GM21825 (cell line): Measurements from ENCODE around the gene UVRAG.

Source experiments
- ATAC-seq: cut with Tn5 transposase; IDR thresholded peaks from one replicate; pipeline ENCODE4 v1.9.1; 2021; ENCODE audit warnings: mild to moderate bottlenecking, moderate library complexity; ENCODE audit not compliant: unreplicated experiment

UVRAG gene

GRCh38 chr11:76158394-76159302 lies 343.6 kb downstream of the UVRAG start:
- ATAC-seq, result no peak

GRCh38 chr11:76159303-76159937 lies 344.4 kb downstream of the UVRAG start:
- ATAC-seq, result no peak

GRCh38 chr11:76159983-76160661 lies 345.1 kb downstream of the UVRAG start:
- ATAC-seq, result no peak

GRCh38 chr11:76160856-76161255 lies 345.8 kb downstream of the UVRAG start:
- ATAC-seq, result no peak

- ATAC-seq, result no peak
These were observed 346.4 kb downstream of the UVRAG start for GRCh38 chr11:76161261-76161961.

GRCh38 chr11:76162336-76163288 lies 347.6 kb downstream of the UVRAG start:
- ATAC-seq, result no peak

- no peak for ATAC-seq
These were observed 348.4 kb downstream of the UVRAG start for GRCh38 chr11:76163289-76163880.

- no peak for ATAC-seq
These were observed 349.1 kb downstream of the UVRAG start for GRCh38 chr11:76164081-76164480.

- no peak for ATAC-seq
These were observed 350.1 kb downstream of the UVRAG start for GRCh38 chr11:76164861-76165751.

- ATAC-seq, result peak; percentile 62
These were observed 351.3 kb downstream of the UVRAG start for GRCh38 chr11:76166314-76166713.

- no peak for ATAC-seq
These were observed 352.6 kb downstream of the UVRAG start for GRCh38 chr11:76167590-76167989.

GRCh38 chr11:76169473-76169896 lies 354.5 kb downstream of the UVRAG start:
- ATAC-seq, result peak; percentile 44

- ATAC-seq, result no peak
These were observed 355.5 kb downstream of the UVRAG start for GRCh38 chr11:76170468-76170867.

- ATAC-seq, result no peak
These were observed 357.6 kb downstream of the UVRAG start for GRCh38 chr11:76172583-76172982.

- no peak for ATAC-seq
These were observed 358.7 kb downstream of the UVRAG start for GRCh38 chr11:76173663-76174062.

GRCh38 chr11:76174330-76174729 lies 359.3 kb downstream of the UVRAG start:
- no peak for ATAC-seq

- ATAC-seq, result no peak
These were observed 360.8 kb downstream of the UVRAG start for GRCh38 chr11:76175783-76176182.

- no peak for ATAC-seq
These were observed 361.5 kb downstream of the UVRAG start for GRCh38 chr11:76176463-76176862.
